Thyroid gland (tissue), 4 donors: ENCODE measurements around the gene PPARGC1A.

Experiments
- CTCF ChIP-seq, 6 experiments: fragments of 200-600 bp in 3 of 6; fragments of 450-650 bp in 3 of 6; sonication (generic) in 3 of 6; IDR thresholded peaks; one replicate each; pipeline ENCODE4 v1.5.1; 2016 to 2019; ENCODE audit warnings: antibody characterized with exemption in 6 of 6, mild to moderate bottlenecking in 2 of 6, inconsistent platforms in 1 of 6, moderate library complexity in 1 of 6
- POLR2A ChIP-seq, 2 donors: fragments of 450-650 bp; IDR thresholded peaks; one replicate each; pipeline ENCODE4 v1.6.1; 2017; ENCODE audit warnings: antibody characterized with exemption in 2 of 2, mild to moderate bottlenecking in 2 of 2, moderate library complexity in 1 of 2

GRCh38 chr4:23747281-23747735, 142.5 kb downstream of the PPARGC1A start:
- TF ChIP-seq POLR2A (IDR thresholded peaks at IDR 0.05) (no peak), CTCF (IDR thresholded peaks at IDR 0.05) (no peak)
